Neuronal stem cell (in vitro differentiated cells): Measurements from ENCODE around the gene MREG.

Experiments used
- DNase-seq: peaks from one replicate; pipeline ENCODE4 v3.0.0-alpha.2; 2013; ENCODE audit warnings: low spot score
- H2AFZ ChIP-seq: one replicate; pipeline ENCODE4 v1.6.1; 2013; ENCODE audit warnings: mild to moderate bottlenecking, low read length, inconsistent platforms
- H2AK5ac ChIP-seq: 2 replicates; pipeline ENCODE4 v1.6.1; 2013; ENCODE audit warnings: low read depth, mild to moderate bottlenecking, inconsistent platforms, low read length, moderate library complexity, mixed read lengths
- H2BK120ac ChIP-seq: 2 replicates; pipeline ENCODE4 v1.6.1; 2013; ENCODE audit warnings: low read depth, mild to moderate bottlenecking, inconsistent platforms, low read length, moderate library complexity, mixed read lengths
- H2BK12ac ChIP-seq: one replicate; pipeline ENCODE4 v1.6.1; 2013; ENCODE audit warnings: low read length, inconsistent platforms
- H2BK15ac ChIP-seq: 2 replicates; pipeline ENCODE4 v1.6.1; 2013; ENCODE audit warnings: mild to moderate bottlenecking, low read length, inconsistent platforms, mixed read lengths
- H2BK5ac ChIP-seq: one replicate; pipeline ENCODE4 v1.6.1; 2013; ENCODE audit warnings: inconsistent platforms, mild to moderate bottlenecking, low read length, moderate library complexity
- H3K14ac ChIP-seq: one replicate; pipeline ENCODE4 v1.6.1; 2013; ENCODE audit warnings: low read length, inconsistent platforms
- H3K18ac ChIP-seq: 2 replicates; pipeline ENCODE4 v1.6.1; 2013; ENCODE audit warnings: low read length, inconsistent platforms
- H3K23ac ChIP-seq: 2 replicates; pipeline ENCODE4 v1.6.1; 2013; ENCODE audit warnings: low read depth, mild to moderate bottlenecking, mixed read lengths, low read length, inconsistent platforms; ENCODE audit not compliant: poor library complexity
- H3K27ac ChIP-seq: replicated peaks from 3 replicates; pipeline ENCODE4 v1.5.1; 2013; ENCODE audit warnings: low read length, inconsistent platforms
- H3K27me3 ChIP-seq, 3 experiments: 2 replicates each; pipeline ENCODE4 v1.6.1; 2013; ENCODE audit warnings: low read length in 3 of 3, mild to moderate bottlenecking in 2 of 3, inconsistent platforms in 1 of 3, low read depth in 1 of 3, mixed read lengths in 1 of 3, moderate library complexity in 1 of 3; ENCODE audit not compliant: control insufficient read depth in 3 of 3, insufficient read depth in 3 of 3
- H3K36me3 ChIP-seq, 2 donors: replicated peaks in 1 of 2; 2 replicates each; pipeline ENCODE4 v1.6.1; 2013; ENCODE audit warnings: low read length in 2 of 2; ENCODE audit not compliant: control insufficient read depth in 2 of 2, insufficient read depth in 2 of 2
- H3K4ac ChIP-seq: 2 replicates; pipeline ENCODE4 v1.6.1; 2013; ENCODE audit warnings: inconsistent platforms, mild to moderate bottlenecking, low read length, moderate library complexity
- H3K4me1 ChIP-seq, 2 donors: 1 replicate in 1 of 2; 2 replicates in 1 of 2; pipeline ENCODE4 v1.6.1; 2013; ENCODE audit warnings: low read length in 2 of 2, low read depth in 1 of 2; ENCODE audit not compliant: control insufficient read depth in 2 of 2, insufficient read depth in 1 of 2
- H3K4me2 ChIP-seq: one replicate; pipeline ENCODE4 v1.6.1; 2013; ENCODE audit warnings: mild to moderate bottlenecking, low read length, inconsistent platforms; ENCODE audit not compliant: insufficient read depth, poor library complexity, severe bottlenecking
- H3K4me3 ChIP-seq, 2 donors: 2 replicates each; pipeline ENCODE4 v1.5.1; 2013; ENCODE audit warnings: low read length in 2 of 2, mild to moderate bottlenecking in 2 of 2, inconsistent platforms in 1 of 2, moderate library complexity in 1 of 2
- H3K79me1 ChIP-seq: one replicate; pipeline ENCODE4 v1.6.1; 2013; ENCODE audit warnings: low read depth, mild to moderate bottlenecking, inconsistent platforms, low read length, moderate library complexity
- H3K9ac ChIP-seq: one replicate; pipeline ENCODE4 v1.6.1; 2013; ENCODE audit warnings: mild to moderate bottlenecking, low read depth, low read length, inconsistent platforms; ENCODE audit not compliant: poor library complexity
- H3K9me3 ChIP-seq, 2 donors: replicated peaks in 1 of 2; 2 replicates each; pipeline versions ENCODE3 to v1.6.1; 2013; ENCODE audit warnings: low read length in 2 of 2, mild to moderate bottlenecking in 2 of 2, inconsistent platforms in 1 of 2, low read depth in 1 of 2, mixed read lengths in 1 of 2, moderate library complexity in 1 of 2; ENCODE audit not compliant: control insufficient read depth in 2 of 2, insufficient read depth in 1 of 2
- H4K8ac ChIP-seq: one replicate; pipeline ENCODE4 v1.6.1; 2013; ENCODE audit warnings: low read depth, mild to moderate bottlenecking, inconsistent platforms, low read length, moderate library complexity
- H4K91ac ChIP-seq: one replicate; pipeline ENCODE4 v1.6.1; 2013; ENCODE audit warnings: low read length, low read depth, mild to moderate bottlenecking, inconsistent platforms; ENCODE audit not compliant: poor library complexity
- WGBS, 2 donors: extraction: QIAGEN DNeasy Blood & Tissue Kit; methylation state at CpG; one replicate each; pipeline ENCODE4 v1.1.7; 2013; ENCODE audit warnings: missing lambda C conversion rate in 2 of 2, mixed read lengths in 1 of 2; ENCODE audit not compliant: insufficient read length in 2 of 2, insufficient replicate concordance in 1 of 2; ENCODE audit errors: extremely low coverage in 2 of 2; 5-methylcytosine and 5-hydroxymethylcytosine counted together

MREG gene

GRCh38 chr2:215970425-215970824 lies 42.9 kb downstream of the MREG start:
- Histone ChIP-seq H3K9me3 (no peaks in the 10 kb centered on the region), H3K9ac (no peak overlapping the region), H4K8ac (no peak overlapping the region), H3K4me2 (no peak overlapping the region), H2BK5ac (no peak overlapping the region), H2BK120ac (no peak overlapping the region), H3K36me3 (no peaks in the 10 kb centered on the region), H3K23ac (no peak overlapping the region), H3K79me1 (no peaks in the 10 kb centered on the region), H2AFZ (no peak overlapping the region), H3K14ac (no peak overlapping the region), H3K27ac (no peak overlapping the region), H3K4me1 (peaks cover 0 to 3% of the 10 kb centered on the region in 2 donors), H2BK12ac (no peak overlapping the region), H3K4me3 (no peak overlapping the region), H3K27me3 (no peaks in the 10 kb centered on the region), H4K91ac (no peak overlapping the region), H2BK15ac (no peak overlapping the region), H3K18ac (no peak overlapping the region), H2AK5ac (no peak overlapping the region), H3K4ac (no peak overlapping the region)
- no CpG with 5 or more reads among the region's 5 CpGs for WGBS, 2 donors
- no peak for DNase-seq

DNA sequence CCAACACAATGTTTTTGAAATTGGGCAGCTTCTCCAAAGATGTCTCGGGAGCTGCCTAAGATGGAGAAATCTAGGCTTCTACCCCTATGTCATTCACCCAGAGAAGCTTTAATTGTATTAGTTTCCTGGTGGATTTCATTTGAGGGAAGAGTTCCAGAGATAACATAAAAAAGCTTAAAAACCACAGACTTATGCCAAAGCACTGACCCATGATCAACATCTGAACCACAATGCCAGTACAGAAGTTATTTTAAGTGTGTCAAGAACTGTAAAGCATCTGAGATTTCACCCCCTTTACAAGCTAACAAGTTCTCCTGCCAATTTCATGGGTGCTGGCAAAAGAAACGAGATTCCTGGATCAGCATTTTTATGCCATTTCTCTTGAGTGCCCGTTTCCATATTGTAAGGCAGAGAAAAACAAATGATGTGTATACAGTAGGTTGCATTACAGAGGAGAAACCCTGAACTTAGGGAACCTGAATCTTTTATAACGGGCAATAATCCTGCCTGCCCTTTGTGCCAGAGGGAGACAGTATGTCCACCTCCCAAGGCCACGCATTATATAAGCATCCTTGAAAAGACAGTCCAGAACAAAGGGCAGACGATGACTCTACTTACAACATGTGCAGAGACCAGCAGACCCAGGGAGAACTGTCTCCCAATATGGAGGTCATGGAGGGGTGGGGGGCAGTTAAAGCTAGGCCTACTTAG lies 44.1 kb downstream of the MREG start:
- H3K4me2 ChIP-seq, result no peak overlapping the region
- no CpG with 5 or more reads among the region's 6 CpGs for WGBS, 2 donors
- no peaks in the 10 kb centered on the region for H3K9me3 ChIP-seq
- H4K91ac ChIP-seq, result no peak overlapping the region
- no peak overlapping the region for H3K14ac ChIP-seq
- no peak overlapping the region for H2BK15ac ChIP-seq
- no peak overlapping the region for H2BK12ac ChIP-seq
- H2BK120ac ChIP-seq, result no peak overlapping the region
- H3K4me3 ChIP-seq, result no peak overlapping the region
- no peaks in the 10 kb centered on the region for H3K27me3 ChIP-seq
- H2AFZ ChIP-seq, result no peak overlapping the region
- H2BK5ac ChIP-seq, result no peak overlapping the region
- no peak overlapping the region for H3K4ac ChIP-seq
- no peak for DNase-seq
- H3K79me1 ChIP-seq, result no peaks in the 10 kb centered on the region
- H3K9ac ChIP-seq, result no peak overlapping the region
- no peak overlapping the region for H4K8ac ChIP-seq
- no peak overlapping the region for H3K27ac ChIP-seq
- no peak overlapping the region for H3K18ac ChIP-seq
- peaks cover 0 to 2% of the 10 kb centered on the region in 2 donors for H3K4me1 ChIP-seq
- H2AK5ac ChIP-seq, result no peak overlapping the region
- no peak overlapping the region for H3K23ac ChIP-seq
- no peaks in the 10 kb centered on the region for H3K36me3 ChIP-seq

GRCh38 chr2:215968499-215968898 lies 44.9 kb downstream of the MREG start:
- Histone ChIP-seq H4K91ac (no peak overlapping the region), H3K27ac (no peak overlapping the region), H2BK15ac (no peak overlapping the region), H2AFZ (no peak overlapping the region), H3K27me3 (no peaks in the 10 kb centered on the region), H3K4ac (no peak overlapping the region), H2AK5ac (no peak overlapping the region), H4K8ac (no peak overlapping the region), H2BK120ac (no peak overlapping the region), H2BK5ac (no peak overlapping the region), H3K23ac (no peak overlapping the region), H3K4me1 (no peaks in the 10 kb centered on the region), H3K4me2 (no peak overlapping the region), H3K79me1 (no peaks in the 10 kb centered on the region), H3K4me3 (no peak overlapping the region), H3K14ac (no peak overlapping the region), H3K36me3 (no peaks in the 10 kb centered on the region), H3K18ac (no peak overlapping the region), H3K9ac (no peak overlapping the region), H2BK12ac (no peak overlapping the region), H3K9me3 (no peaks in the 10 kb centered on the region)
- no peak for DNase-seq
- no CpG with 5 or more reads among the region's 3 CpGs for WGBS, 2 donors

- H3K27ac ChIP-seq, result no peak overlapping the region
- H3K4ac ChIP-seq, result no peak overlapping the region
- H3K4me1 ChIP-seq, result no peaks in the 10 kb centered on the region
- H3K23ac ChIP-seq, result no peak overlapping the region
- no peak overlapping the region for H2BK5ac ChIP-seq
- no peak overlapping the region for H2AK5ac ChIP-seq
- no peaks in the 10 kb centered on the region for H3K9me3 ChIP-seq
- WGBS, 2 donors, result no CpG with 5 or more reads among the region's 3 CpGs
- H2BK15ac ChIP-seq, result no peak overlapping the region
- H3K4me2 ChIP-seq, result no peak overlapping the region
- H4K91ac ChIP-seq, result no peak overlapping the region
- no peak overlapping the region for H4K8ac ChIP-seq
- H2BK120ac ChIP-seq, result no peak overlapping the region
- no peak overlapping the region for H3K14ac ChIP-seq
- H3K36me3 ChIP-seq, result no peaks in the 10 kb centered on the region
- H3K18ac ChIP-seq, result no peak overlapping the region
- H2AFZ ChIP-seq, result no peak overlapping the region
- H3K4me3 ChIP-seq, result no peak overlapping the region
- H3K9ac ChIP-seq, result no peak overlapping the region
- no peaks in the 10 kb centered on the region for H3K79me1 ChIP-seq
- no peaks in the 10 kb centered on the region for H3K27me3 ChIP-seq
- no peak for DNase-seq
- no peak overlapping the region for H2BK12ac ChIP-seq
These were observed 45.6 kb downstream of the MREG start for GRCh38 chr2:215967590-215968378.
